ENCODE data around the gene TBX1.

The TBX1 gene

GRCh38 chr22:19806213-19807160, 45.9 kb downstream of the TBX1 start:
- no peak for DNase-seq (ENCODE audit: low read depth)
- TF ChIP-seq, protein P1, sequence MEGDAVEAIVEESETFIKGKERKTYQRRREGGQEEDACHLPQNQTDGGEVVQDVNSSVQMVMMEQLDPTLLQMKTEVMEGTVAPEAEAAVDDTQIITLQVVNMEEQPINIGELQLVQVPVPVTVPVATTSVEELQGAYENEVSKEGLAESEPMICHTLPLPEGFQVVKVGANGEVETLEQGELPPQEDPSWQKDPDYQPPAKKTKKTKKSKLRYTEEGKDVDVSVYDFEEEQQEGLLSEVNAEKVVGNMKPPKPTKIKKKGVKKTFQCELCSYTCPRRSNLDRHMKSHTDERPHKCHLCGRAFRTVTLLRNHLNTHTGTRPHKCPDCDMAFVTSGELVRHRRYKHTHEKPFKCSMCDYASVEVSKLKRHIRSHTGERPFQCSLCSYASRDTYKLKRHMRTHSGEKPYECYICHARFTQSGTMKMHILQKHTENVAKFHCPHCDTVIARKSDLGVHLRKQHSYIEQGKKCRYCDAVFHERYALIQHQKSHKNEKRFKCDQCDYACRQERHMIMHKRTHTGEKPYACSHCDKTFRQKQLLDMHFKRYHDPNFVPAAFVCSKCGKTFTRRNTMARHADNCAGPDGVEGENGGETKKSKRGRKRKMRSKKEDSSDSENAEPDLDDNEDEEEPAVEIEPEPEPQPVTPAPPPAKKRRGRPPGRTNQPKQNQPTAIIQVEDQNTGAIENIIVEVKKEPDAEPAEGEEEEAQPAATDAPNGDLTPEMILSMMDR (IDR thresholded peaks at IDR 0.05; ENCODE audit: control insufficient read depth, insufficient read depth, low read depth, low read length, missing control alignments) = no peak
- H3K4me3 ChIP-seq (ENCODE audit: control insufficient read depth, low read depth, low read length) = no peak overlapping the region

GRCh38 chr22:19807161-19807913, 46.8 kb downstream of the TBX1 start:
- DNase-seq (ENCODE audit: low read depth) = no peak
- H3K4me3 ChIP-seq (ENCODE audit: control insufficient read depth, low read depth, low read length) = no peak overlapping the region
- TF ChIP-seq, protein P1 (IDR thresholded peaks at IDR 0.05; ENCODE audit: control insufficient read depth, insufficient read depth, low read depth, low read length, missing control alignments) = no peak

- DNase-seq (ENCODE audit: low read depth) = no peak
- TF ChIP-seq, protein P1 (IDR thresholded peaks at IDR 0.05; ENCODE audit: control insufficient read depth, insufficient read depth, low read depth, low read length, missing control alignments) = no peak
- no peak overlapping the region for H3K4me3 ChIP-seq (ENCODE audit: control insufficient read depth, low read depth, low read length)
Measured at GRCh38 chr22:19807914-19808872, 47.6 kb downstream of the TBX1 start.

DNA sequence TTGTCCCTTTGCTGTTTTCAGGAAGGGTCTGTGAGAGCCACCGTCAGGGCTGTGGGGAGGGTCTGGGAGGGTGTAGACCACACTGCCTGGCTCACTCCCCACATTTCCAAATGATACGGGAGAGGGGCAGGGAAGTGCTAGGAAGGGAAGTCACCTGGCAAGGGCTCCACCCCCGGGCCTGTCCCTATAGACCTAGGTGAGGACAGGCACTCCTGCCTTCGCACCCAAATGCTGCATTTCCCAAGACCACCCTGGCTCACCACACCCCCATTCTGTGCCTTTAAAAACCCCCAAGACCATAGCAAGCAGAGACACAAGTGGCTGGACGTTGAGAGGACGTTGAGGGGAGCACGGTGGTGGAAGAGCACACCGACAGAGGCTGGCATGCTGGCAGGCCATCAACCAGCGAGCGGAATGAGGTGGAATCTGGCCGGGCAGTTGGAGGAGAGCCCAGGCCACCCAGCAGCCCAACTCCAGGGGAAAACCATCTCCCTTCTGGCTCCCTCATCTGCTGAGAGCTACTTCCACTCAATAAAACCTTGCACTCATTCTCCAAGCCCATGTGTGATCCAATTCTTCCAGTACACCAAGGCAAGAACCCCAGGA, 48.4 kb downstream of the TBX1 start:
- no peak for DNase-seq (ENCODE audit: low read depth)
- H3K4me3 ChIP-seq (ENCODE audit: control insufficient read depth, low read depth, low read length) = no peak overlapping the region
- TF ChIP-seq, protein P1 (IDR thresholded peaks at IDR 0.05; ENCODE audit: control insufficient read depth, insufficient read depth, low read depth, low read length, missing control alignments) = no peak

GRCh38 chr22:19809741-19810140, 49.2 kb downstream of the TBX1 start:
- TF ChIP-seq, protein P1 (IDR thresholded peaks at IDR 0.05; ENCODE audit: control insufficient read depth, insufficient read depth, low read depth, low read length, missing control alignments) = no peak
- H3K4me3 ChIP-seq (ENCODE audit: control insufficient read depth, low read depth, low read length) = no peak overlapping the region
- DNase-seq (ENCODE audit: low read depth) = no peak

Measured in AG09309 (cell line).